Prostate gland (tissue), 2 donors: ENCODE results near the gene GSK3A. TPM values are rescaled to one million over a fixed set of nuclear protein-coding genes. Genes with fewer than 3 reads are reported as not detected.
A peak's percentile ranks its signal among the peaks of the same experiment; 100 is the strongest.

Source experiments
- DNase-seq: peaks from one replicate; pipeline ENCODE4 v3.0.0-alpha.2; 2019; ENCODE audit warnings: low spot score
- H3K27ac ChIP-seq, 2 donors: fragments of 200-600 bp; sonication (generic); 2 replicates each; pipeline ENCODE4 v1.5.1; 2017 to 2019
- H3K27me3 ChIP-seq: fragments of 200-600 bp; sonication (generic); replicated peaks from 2 replicates; pipeline ENCODE4 v1.5.1; 2019; ENCODE audit not compliant: insufficient read depth
- H3K36me3 ChIP-seq, 2 donors: fragments of 200-600 bp; sonication (generic); 1 replicate in 1 of 2; 2 replicates in 1 of 2; pipeline versions ENCODE4 v1.5.1 to v1.8.1; 2017 to 2019
- H3K4me1 ChIP-seq: fragments of 200-600 bp; sonication (generic); replicated peaks from 2 replicates; pipeline ENCODE4 v1.5.1; 2019
- H3K4me3 ChIP-seq, 2 donors: fragments of 200-600 bp; sonication (generic); 2 replicates each; pipeline ENCODE4 v1.5.1; 2017 to 2019
- H3K9me3 ChIP-seq: fragments of 200-600 bp; sonication (generic); 2 replicates; pipeline ENCODE4 v1.5.1; 2017
- CTCF ChIP-seq, 4 experiments: fragments of 200-600 bp in 2 of 4; fragments of 450-650 bp in 2 of 4; sonication (generic) in 2 of 4; IDR thresholded peaks; 1 replicate in 3 of 4; 2 replicates in 1 of 4; pipeline ENCODE4 v1.5.1; 2016 to 2019; ENCODE audit warnings: antibody characterized with exemption in 4 of 4, mild to moderate bottlenecking in 2 of 4, moderate library complexity in 2 of 4
- POLR2A ChIP-seq: fragments of 450-650 bp; IDR thresholded peaks from one replicate; pipeline ENCODE4 v1.6.1; 2016; ENCODE audit warnings: antibody characterized with exemption, mild to moderate bottlenecking
- POLR2AphosphoS5 ChIP-seq: sonication (generic); formaldehyde crosslinking; IDR thresholded peaks from one replicate; pipeline ENCODE4 v1.6.1; 2017; ENCODE audit warnings: antibody characterized with exemption
- WGBS: methylation state at CpG from one replicate; pipeline ENCODE4 v1.1.5; 2018; 5-methylcytosine and 5-hydroxymethylcytosine counted together
- intact Hi-C: fragments of 100-400 bp; cut with DNase I; formaldehyde crosslinking; loops from one replicate; pipeline ENCODE4 v1.14.2; 2022
- total RNA-seq, 2 donors: library from RNA; depleted of rRNA; stranded (reverse); fragments of >200 nt; gene quantifications; one replicate each; pipeline ENCODE4 v1.1.0, GENCODE V29; 2016

GSK3A gene
- total RNA-seq, 2 donors from 2014 or later: 37.1 to 61.6 TPM

- Histone ChIP-seq H3K4me1 (peaks cover 21% of the 10 kb centered on the region), H3K36me3 (peaks cover 15 to 17% of the 10 kb centered on the region in 2 donors), H3K27ac (peak overlapping the region; percentile 91 to 98), H3K9me3 (no peaks in the 10 kb centered on the region), H3K4me3 (no peak overlapping the region), H3K27me3 (no peaks in the 10 kb centered on the region)
- DNase-seq: no peak
- intact Hi-C loops: no loop called here
- 68% methylated on average over 3 of the region's 3 CpGs for WGBS
- TF ChIP-seq POLR2AphosphoS5 (no peak), POLR2A (no peak), CTCF (IDR thresholded peaks at IDR 0.05) (no peak)
Observed at GRCh38 chr19:42276284-42276683, 33.9 kb upstream of the GSK3A start.

- intact Hi-C loops: no loop called here
- Histone ChIP-seq H3K4me1 (peaks cover 22% of the 10 kb centered on the region), H3K27ac (no peak overlapping the region), H3K27me3 (no peaks in the 10 kb centered on the region), H3K36me3 (peaks cover 15 to 17% of the 10 kb centered on the region in 2 donors), H3K4me3 (no peak overlapping the region), H3K9me3 (no peaks in the 10 kb centered on the region)
- TF ChIP-seq CTCF (IDR thresholded peaks at IDR 0.05) (no peak), POLR2AphosphoS5 (no peak), POLR2A (no peak)
- WGBS: 85% methylated on average over 3 of the region's 3 CpGs
- DNase-seq: no peak
Observed at GRCh38 chr19:42275517-42275916, 33.1 kb upstream of the GSK3A start.

- WGBS: 50% methylated on average over 7 of the region's 7 CpGs
- Histone ChIP-seq H3K9me3 (no peaks in the 10 kb centered on the region), H3K27me3 (no peaks in the 10 kb centered on the region), H3K4me1 (peaks cover 22% of the 10 kb centered on the region), H3K4me3 (no peak overlapping the region), H3K27ac (no peak overlapping the region), H3K36me3 (peaks cover 15 to 17% of the 10 kb centered on the region in 2 donors)
- TF ChIP-seq CTCF (IDR thresholded peaks at IDR 0.05): no peak
- no peak for TF ChIP-seq POLR2AphosphoS5
- TF ChIP-seq POLR2A: no peak
- no peak for DNase-seq
- intact Hi-C loops: no loop called here
Observed at GRCh38 chr19:42275103-42275502, 32.7 kb upstream of the GSK3A start.

GRCh38 chr19:42274065-42274682 lies 31.8 kb upstream of the GSK3A start:
- H3K4me3 ChIP-seq: no peak overlapping the region
- H3K4me1 ChIP-seq: peaks cover 18% of the 10 kb centered on the region
- TF ChIP-seq POLR2AphosphoS5 (no peak), POLR2A (no peak), CTCF (IDR thresholded peaks at IDR 0.05) (no peak)
- no peak for DNase-seq
- 92% methylated on average over 22 of the region's 22 CpGs for WGBS
- H3K27me3 ChIP-seq: no peaks in the 10 kb centered on the region
- intact Hi-C loops: no loop called here
- no peak overlapping the region for H3K27ac ChIP-seq
- H3K36me3 ChIP-seq: peaks cover 15 to 17% of the 10 kb centered on the region in 2 donors
- H3K9me3 ChIP-seq: no peaks in the 10 kb centered on the region

- Histone ChIP-seq H3K27ac (no peak overlapping the region), H3K4me1 (peaks cover 14% of the 10 kb centered on the region), H3K36me3 (peaks cover 15 to 17% of the 10 kb centered on the region in 2 donors), H3K4me3 (no peak overlapping the region), H3K27me3 (no peaks in the 10 kb centered on the region), H3K9me3 (no peaks in the 10 kb centered on the region)
- no peak for TF ChIP-seq CTCF (IDR thresholded peaks at IDR 0.05)
- no peak for TF ChIP-seq POLR2AphosphoS5
- TF ChIP-seq POLR2A: no peak
- no peak for DNase-seq
- intact Hi-C loops: no loop called here
- 89% methylated on average over 43 of the region's 43 CpGs for WGBS
Observed at GRCh38 chr19:42273407-42274064, 31.1 kb upstream of the GSK3A start.
